Activated CD4-positive, CD25-positive, alpha-beta regulatory T cell treated with anti-CD3 and anti-CD28 coated beads, Interleukin-2, amount 50 U/mL, for 72 hours (primary cell): ENCODE data around the gene MCC.
A peak's percentile ranks its signal among the peaks of the same experiment; 100 is the strongest.

ENCODE experiments used
- DNase-seq: peaks from one replicate; pipeline ENCODE4 v3.0.0; 2021

MCC gene

DNA sequence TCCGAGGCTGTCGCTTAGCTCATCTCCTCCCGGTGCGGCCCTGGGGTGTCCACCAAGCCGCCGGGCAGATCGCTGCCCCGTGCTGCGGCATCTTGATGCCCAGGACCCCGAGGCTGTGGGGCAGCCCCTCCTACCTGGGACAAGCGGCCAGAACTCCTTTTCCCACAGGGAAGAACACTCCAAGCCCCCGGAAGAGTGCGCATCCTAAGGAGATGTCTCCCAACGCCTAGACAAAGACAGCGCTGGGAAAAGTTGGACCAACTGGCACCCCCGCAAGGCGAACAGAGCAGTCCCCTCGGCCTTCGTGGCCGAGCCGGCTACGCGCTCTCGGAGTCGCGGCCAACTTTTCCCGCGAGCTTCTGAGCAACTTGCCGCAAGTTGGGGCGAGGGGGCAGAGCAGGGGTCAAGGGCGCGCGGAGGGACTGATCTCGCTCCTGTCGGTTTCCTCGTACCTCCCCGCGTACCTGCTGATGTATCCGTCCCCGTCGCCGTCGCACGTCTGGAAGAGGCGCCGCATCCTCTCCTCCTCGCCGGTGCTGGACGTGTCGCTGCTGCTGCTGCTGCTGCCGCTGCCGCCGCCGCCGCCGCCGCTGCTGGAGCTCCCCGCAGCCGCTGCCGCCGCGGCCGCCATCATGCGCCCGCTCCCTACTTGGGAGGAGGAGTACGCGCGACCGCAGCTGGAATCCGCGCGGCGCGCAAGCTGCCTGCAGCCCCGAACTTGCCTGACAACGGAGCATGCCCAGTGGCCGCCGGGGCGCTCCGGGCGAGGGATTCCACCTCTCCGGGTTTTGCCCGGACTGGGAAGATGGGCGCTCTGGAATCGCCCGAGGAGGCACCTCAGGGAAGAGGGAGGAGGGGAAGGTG lies at the start of gene MCC:
TSS of gene MCC (minus strand) at position 673 of the 864 bp plus-strand sequence.
- DNase-seq = peak; percentile 33

DNA sequence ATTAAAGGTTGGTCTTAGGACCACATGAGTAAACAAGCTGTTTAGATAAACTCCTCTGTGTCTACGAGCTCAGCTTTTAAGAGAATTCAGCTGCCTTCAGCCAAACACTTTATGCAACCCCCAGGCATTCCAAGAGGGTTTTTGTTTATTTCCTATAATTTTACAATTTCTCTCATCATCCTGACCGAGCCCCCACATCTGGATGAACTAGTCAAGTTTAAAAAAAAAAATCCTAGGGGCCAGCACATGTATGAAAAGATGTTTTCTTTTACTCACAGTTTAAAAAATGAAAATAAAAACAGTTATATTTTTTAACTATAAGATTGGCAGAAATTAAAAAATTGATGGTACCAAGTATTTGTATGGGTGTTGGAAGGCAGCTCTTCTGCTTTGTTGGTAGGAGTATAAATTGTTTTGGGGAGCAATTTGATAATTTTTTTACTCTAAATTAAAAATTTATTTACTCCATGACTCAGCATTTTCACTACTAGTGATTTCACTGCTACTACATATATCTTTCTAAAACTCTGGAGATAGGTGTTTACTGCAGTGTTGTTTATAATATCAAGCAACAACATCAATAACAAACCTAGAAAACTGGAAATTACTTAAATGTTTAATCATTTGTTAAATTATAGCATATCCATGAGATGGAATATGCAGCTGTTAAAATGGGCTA lies 43.4 kb upstream of the MCC start:
- no peak for DNase-seq

DNA sequence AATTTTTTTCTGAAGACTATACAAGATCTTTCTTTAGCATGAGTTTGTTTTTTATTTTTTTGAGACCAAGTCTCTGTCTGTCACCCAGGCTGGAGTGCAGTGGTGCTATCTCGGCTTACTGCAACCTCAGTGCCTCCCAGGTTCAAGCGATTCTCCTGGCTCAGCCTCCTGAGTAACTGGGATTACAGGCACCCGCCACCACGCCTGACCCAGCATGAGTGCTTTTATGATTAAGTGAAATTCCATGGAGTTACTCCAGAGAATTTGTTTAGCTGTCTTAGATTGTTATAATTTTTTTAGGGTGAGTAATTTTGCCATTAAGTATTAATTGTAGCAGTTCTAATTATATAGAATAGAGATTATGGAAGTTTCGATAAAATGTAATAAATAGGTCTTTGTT lies 39.5 kb upstream of the MCC start:
- no peak for DNase-seq

DNA sequence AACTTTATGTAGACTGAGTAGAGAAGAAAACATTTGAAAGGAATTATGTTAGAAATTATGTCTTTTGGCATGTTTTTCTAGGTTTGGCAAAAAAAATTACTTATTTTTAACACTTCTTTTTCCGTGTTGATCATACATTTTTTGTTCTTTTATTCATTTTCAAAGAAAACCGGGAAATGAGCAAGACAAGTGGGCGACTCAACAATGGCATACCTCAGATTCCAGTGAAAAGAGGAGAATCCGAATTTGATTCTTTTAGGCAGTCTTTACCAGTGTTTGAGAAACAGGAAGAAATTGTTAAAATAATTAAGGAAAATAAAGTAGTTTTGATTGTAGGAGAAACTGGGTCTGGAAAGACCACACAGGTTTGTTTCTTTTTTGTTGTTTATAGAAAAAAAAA lies 38.2 kb upstream of the MCC start:
- DNase-seq = no peak

DNA sequence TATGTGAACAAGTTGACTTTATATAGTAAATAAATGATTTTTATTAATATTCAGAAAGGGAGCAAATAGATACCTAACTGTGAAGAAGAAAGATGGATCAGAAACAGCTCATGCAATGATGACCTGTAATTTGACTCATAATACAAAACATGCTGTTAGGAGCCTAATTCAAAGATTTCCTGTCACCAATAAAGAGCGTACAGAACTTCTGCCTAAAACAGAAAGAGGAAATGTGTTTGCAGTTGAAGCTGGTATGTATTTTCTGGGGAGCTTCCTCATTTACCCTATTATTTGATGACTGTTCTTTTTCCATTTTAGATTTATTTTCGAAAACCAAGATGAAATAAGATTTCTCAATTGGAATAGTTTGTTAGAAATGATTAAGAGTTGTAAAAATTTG lies 36.7 kb upstream of the MCC start:
- no peak for DNase-seq

DNA sequence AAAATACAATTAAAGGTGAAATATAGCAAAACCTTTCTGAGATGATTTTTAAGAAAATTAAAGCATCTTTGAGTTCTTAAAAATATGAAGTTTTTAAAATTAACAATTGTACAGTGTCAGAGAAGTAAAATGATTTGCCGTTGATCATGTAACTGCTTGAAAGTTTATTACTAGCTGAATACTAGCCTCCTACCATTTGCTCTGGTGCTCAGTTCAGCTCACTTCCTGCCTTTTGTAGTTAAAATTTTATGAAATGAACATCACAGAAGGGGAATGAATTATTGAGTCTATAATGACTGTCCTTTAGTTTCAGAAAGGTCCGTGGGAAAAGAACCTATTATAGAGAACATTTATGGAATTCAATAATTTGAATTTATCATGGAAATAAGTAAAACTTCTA lies 34.9 kb upstream of the MCC start:
- no peak for DNase-seq

DNA sequence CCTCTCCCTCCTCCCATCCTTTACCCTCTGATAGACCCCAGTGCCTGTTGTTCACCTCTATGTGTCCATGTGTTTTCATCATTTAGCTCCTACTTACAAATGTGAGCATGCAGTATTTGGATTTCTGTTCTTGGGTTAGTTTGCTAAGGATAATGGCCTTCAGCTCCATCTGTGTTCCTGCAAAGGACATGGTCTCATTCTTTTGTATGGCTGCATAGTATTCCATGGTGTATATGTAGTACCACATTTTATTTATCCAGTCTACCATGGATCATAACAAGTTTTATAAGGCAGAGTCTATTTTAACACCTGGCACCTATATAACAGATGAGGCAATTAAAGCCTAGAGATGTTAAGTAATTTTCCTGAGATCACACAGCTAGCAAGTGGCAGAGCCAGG lies 32.6 kb upstream of the MCC start:
- no peak for DNase-seq

DNA sequence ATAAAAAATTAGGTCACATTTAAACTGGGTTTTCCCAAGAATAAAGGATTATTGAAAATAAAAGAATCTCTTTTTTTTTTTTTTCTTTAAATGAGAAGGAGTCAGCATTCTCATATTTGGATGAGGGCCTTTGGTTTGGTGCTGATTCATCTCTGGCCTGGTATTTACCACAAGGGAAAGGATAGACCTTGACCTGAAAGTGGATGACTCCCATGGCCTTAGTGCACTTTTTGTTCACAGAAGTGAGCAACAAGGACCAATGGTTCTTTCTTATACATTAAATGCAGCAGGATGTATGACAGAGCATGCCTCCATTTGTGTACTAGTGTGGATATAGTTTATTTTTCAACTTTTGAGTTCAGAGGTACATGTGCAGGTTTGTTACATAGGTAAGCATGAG lies 32.2 kb upstream of the MCC start:
- DNase-seq = no peak

DNA sequence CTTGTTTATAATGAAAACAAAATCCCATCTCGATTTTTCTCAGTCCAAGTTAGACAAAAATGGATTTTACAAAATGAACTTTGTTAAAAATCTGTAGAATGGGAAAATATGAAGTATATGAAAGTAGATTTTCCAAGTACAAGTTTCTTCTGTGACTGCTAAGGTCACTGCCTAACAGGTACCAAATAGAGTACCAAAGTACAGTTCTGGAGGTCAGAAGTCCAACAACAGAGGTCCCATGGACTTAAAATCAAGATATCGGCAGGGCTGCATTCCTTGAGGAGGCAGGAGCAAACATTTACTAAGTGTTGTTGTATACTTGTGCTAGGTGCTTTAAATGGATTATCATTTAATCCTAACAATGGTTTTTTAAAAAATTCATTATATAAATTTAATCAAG lies 31.2 kb upstream of the MCC start:
- DNase-seq = no peak

DNA sequence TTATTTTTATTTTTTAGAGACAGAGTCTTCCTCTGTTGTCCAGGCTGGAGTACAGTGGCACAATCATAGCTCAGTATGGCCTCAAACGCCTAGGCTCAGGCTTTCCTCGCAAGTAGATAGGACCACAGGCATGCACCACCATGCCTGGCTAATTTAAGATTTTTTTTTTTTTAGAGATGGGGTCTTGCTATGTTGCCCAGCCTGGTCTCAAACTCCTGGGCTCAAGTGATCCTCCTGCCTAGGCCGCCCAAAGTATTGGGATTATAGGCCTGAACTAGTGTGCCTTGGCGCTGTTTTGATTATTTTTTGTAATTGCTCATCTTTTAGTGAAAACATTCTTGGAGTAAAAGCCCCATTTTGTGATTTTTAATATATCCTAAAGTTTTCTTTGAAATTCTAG lies 30.6 kb upstream of the MCC start:
- DNase-seq = no peak

DNA sequence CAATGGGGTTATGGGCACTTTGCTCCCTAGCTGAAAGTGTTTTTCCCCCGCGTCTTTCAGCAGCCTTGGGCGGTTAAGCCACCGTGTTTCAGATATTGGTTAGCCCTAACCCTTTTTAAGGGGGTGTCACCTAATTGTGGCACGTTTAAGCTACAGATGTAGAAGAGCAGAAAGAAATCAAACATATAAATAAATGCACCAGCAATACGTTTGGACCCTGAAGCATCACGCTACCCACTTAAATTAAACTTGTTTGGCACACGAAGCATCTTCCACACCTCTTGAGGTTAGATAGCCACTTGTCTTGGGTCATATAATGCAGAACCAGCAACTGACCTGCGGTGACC lies 26.0 kb upstream of the MCC start:
- DNase-seq = no peak

DNA sequence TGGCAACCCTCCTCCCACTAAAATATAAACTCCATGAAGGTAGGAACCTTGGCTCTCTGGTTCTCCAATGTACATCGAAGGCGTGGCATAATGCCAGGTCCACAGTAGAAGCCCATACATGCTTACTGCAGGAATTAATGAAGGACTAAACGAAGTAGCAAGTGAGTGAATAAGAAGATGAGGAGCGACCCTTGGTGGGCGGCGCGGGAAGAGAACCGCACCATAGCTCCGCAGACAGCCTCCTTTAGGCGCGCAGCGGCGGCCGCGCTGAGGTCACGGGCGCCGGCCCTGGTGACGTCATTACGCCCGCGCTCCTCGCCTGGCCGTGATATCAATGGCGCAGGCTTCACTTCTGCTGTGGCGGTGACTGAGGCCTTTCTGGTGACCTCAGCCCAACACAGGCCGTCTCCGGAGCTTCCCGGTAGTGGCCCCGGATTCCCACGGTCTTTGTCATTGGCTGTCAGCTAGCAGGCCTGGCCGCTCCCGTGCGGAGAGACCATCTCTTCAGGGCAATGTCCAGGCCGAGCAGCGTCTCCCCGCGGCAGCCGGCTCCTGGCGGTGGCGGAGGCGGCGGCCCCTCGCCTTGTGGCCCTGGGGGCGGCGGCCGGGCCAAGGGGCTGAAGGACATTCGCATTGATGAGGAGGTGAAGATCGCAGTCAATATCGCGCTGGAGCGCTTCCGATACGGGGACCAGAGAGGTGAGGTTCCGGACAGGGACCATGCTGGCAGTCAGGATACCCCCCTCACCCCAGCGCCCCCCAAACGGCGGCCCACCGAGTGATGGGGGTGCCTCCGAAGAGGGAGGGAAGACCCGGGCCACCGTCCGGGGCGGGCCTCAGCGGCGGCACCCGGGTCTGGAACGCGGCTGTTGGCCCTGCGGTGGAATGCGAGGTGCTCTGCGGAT lies 25.4 kb upstream of the MCC start, which contains the start of gene YTHDC2:
TSS of gene YTHDC2 (plus strand) at position 311 of the 905 bp plus-strand sequence. CDS start at position 513, 202 bp downstream.
- peak; percentile 88 for DNase-seq

DNA sequence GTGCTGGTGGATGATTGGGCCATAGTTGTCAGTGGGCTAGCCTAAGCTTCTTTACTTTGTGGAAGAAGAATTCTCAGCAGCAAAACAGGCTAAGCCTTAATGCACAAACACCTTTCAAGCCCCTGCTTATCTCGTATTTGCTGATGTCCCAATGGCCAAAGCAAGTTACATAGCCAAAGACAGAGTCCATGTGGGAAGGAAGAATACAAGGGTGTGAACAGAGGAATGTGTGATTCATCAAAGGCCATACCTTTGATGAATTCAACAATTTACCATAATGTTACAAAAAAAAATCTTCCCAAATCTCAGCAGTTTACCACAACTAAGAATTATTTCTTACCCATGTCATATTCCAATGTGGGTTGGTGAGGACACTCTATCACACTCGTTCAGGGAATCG lies 24.1 kb upstream of the MCC start:
- DNase-seq = no peak

DNA sequence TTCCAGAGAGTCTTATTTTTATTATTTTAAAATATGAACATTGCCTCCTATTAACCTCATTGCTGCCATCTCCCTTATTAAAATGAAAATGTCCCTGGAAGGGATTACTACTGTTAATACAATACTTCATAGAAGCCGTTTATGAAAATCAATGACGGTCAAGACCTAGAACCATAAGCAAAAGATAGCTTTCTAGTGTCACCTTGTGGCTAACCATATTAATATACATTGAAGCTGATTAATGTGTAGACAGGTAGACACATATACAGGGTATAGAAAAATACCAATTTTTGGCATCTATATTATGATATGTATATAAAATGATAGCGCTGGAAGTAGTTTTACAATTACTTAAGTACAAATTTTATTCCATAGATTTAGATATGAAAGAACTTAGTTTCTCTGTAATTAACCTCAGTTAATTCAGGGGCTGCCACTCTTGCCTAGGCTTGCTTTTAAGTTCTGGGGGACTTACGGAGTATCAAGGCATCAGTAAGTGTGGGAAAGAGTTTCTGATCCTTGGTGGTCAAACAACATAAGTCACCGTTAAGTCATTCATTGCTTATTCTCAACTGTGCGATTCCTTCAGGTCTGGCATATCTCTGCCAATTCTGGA lies 22.7 kb upstream of the MCC start:
- no peak for DNase-seq

DNA sequence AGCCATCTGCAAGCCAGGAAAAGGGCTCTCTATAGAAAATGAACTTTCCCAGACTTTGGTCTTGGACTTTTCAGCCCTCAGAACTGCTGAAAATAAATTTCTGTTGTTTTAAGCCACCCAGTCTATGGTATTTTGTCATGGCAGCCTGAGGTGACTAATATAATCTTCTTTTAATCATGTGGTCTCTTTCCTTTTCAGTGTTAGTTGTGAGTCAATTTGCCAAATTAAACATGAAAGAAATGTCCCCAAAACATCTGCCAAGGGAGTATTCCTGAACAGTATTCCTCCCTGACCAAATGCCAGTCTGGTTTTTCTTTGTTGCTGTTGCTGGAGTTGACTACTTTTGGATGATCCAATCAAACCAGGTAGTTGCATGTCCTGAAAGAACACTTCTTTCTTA lies 20.5 kb upstream of the MCC start:
- no peak for DNase-seq

DNA sequence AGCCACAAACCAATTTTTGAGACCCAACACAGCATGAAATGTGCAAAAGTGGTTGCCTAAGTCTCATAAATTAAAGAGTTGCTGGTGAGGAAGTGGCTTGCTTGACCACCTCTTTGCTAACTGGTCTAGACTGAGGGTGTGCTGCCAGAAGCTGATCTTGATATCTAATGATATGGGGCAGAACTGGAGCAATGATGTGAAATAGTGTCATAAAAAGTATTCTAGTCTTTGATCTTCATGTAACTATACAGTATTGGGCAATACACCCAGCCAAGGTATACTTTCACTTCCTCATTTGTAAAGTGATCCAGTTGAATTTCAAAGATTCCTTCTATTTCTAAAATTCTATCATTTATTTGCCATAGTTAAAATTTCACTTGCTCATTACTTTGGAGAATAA lies 19.3 kb upstream of the MCC start:
- no peak for DNase-seq

DNA sequence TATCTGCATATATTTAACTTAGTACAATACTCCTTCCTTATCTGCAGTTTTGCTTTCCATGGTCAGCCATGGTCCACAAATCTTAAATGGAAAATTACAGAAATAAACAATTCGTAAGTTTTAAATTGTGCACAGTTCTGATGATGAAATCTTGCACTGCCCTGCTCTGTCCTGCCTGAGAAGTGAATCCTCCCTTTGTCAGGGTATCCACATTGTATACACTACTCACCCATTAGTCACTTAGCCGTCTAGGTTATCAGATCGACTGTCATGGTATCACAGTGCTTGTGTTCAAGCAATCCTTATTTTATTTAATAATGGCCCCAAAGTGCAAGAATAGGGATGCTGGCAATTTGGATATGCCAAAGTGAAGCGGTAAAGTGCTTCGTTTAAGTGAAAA lies 16.9 kb upstream of the MCC start:
- no peak for DNase-seq

DNA sequence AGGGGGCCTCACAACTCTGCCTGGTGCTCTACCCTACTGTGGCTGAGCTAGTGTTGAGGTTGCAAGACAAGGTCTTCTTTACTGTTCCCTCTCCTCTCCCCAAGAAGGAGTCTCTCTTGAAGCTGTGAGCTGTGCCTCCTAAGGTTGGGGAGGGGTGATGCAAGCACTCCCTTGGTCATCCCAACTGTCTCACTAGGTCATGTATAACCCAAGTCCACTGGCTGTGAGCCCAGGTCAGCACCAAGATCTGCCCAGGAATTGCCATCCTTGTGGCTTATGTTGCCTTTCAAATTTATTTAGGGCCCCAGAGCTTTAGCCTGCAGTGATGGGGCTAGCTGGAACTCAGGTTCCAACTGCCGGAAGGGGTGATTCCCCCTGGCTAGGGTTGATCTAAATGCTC lies 14.9 kb upstream of the MCC start:
- no peak for DNase-seq

DNA sequence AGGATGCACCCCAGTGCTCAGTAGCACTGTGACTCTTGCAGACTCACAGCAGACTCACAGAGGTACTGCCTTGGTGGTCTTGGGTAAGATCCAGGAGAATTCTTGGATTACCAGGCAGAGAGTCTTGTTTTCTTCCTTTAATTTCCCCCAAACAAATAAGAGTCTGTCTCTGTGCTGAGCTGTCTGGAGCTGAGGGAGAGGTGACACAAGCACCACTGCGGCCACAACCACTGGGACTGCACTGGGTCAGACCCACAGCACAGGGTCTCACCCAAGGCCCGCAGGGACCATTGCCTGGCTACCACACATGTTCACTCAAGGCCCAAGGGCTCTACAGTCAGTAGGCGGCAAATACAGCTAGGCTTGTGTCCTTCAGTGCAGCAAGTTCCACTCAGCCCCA lies 13.8 kb upstream of the MCC start:
- DNase-seq = no peak

DNA sequence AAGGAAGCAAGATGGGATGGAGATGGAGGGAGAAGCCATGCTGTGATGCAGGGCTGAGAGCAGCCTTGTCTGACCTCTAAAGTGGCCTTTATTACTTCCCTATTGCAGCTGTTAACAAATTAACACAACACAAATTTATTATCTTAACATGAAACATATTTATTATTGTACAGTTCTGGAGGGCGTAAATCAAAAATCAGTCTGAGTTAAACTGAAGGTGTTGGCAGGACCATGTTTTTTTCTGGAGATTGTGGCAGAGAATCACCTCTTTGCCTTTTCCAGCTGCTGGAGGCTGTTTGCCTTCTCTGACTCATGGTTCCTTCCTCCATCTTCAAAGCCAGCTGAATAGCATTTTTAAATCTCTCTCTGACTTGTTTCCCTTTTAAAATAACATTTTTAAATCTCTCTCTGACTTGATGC lies 7.2 kb upstream of the MCC start:
- DNase-seq = no peak

DNA sequence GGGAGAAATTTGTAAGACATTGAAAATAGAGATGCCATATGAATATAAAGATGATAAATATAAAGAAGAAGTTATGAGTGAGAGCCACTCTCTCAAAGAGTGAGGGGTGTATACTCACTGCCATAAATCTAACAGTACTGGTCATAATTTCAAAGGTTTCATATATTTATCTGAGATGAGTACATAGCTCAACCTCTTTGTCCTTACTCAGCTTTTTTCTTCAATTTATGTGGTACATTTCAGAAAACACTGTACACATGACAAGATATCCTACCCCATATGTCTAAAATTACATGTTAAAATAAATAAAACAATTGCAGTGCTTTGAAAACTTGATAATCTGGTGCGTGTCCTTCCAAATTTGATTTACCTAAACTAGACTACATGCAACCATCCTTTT lies 5.2 kb upstream of the MCC start:
- no peak for DNase-seq

DNA sequence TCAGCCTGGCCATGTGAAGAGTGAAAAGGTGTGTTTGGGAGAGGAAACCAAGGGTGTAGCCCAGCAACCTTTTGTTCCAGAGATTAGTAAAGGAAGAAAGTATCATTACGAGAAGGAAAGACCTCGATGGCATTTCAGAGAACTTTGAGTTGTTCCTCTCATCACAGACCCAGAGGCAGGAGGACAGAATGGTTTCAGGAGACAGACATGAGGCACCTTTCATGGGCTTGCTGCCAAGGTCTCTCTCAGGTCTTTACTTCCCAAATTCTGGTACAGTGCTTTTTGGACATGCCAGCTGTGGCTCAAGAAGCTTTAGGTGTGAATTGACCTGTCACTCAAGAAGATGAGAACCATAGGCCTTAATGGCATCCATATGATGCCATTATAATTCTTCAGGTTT lies 2.8 kb upstream of the MCC start:
- DNase-seq = no peak

DNA sequence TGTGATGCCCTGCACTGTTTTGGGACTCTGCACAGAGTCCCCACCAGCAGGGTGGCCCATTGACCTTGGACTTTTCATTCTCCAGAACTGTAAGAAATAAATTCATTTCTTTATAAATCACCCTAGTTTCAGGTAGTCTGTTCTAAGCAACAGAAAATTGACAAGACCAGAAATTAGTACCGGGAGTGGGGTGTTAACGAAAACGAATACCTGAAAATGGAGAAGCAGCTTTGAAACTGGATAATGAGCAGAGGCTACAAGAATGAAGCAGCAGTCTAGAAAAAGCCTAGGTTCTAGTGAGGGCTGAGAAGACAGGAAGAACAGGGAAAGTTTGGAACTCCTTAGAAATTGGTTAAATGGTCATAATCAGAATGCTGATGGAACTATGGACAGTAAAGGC lies 2.1 kb upstream of the MCC start:
- DNase-seq = no peak
